A549 (cell line): ENCODE results near the gene DOCK10.

Experiments
- CHD4 ChIP-seq: fragments of 200-600 bp; sonication (generic); IDR thresholded peaks from 2 replicates; pipeline ENCODE4 v1.6.1; 2016; ENCODE audit warnings: antibody characterized with exemption, mild to moderate bottlenecking, borderline replicate concordance
- MAFK ChIP-seq: fragments of 450-650 bp; IDR thresholded peaks from 2 replicates; pipeline ENCODE4 v1.6.1; 2014; ENCODE audit not compliant: partially characterized antibody
- MYC ChIP-seq: IDR thresholded peaks from 2 replicates; pipeline ENCODE4 v1.6.1; 2012; ENCODE audit warnings: mild to moderate bottlenecking, inconsistent platforms, low read length, improper control_type of control experiment, borderline replicate concordance
- PBX3 ChIP-seq: IDR thresholded peaks from 2 replicates; pipeline ENCODE4 v1.6.1; 2012
- PHF8 ChIP-seq: fragments of 200-600 bp; sonication (generic); IDR thresholded peaks from 2 replicates; pipeline ENCODE4 v1.6.1; 2016; ENCODE audit warnings: low read depth, mild to moderate bottlenecking, antibody characterized with exemption, moderate library complexity, borderline replicate concordance
- POLR2A ChIP-seq: IDR thresholded peaks from 2 replicates; pipeline ENCODE4 v1.6.1; 2012; ENCODE audit warnings: mild to moderate bottlenecking, low read length
- RCOR1 ChIP-seq: fragments of 150-350 bp; IDR thresholded peaks from 2 replicates; pipeline ENCODE4 v1.6.1; 2014; ENCODE audit warnings: antibody characterized with exemption, low read length, low read depth
- RNF2 ChIP-seq: fragments of 200-600 bp; sonication (generic); IDR thresholded peaks from 2 replicates; pipeline ENCODE4 v1.6.1; 2016; ENCODE audit warnings: low read depth, mild to moderate bottlenecking, antibody characterized with exemption, moderate library complexity, borderline replicate concordance
- SREBF2 ChIP-seq: fragments of 450-650 bp; IDR thresholded peaks from 2 replicates; pipeline ENCODE4 v1.6.1; 2014; ENCODE audit warnings: mild to moderate bottlenecking, moderate library complexity
- ZNF302 ChIP-seq: fragments of 250-450 bp; sonication (Bioruptor Pico); IDR thresholded peaks from 2 replicates; pipeline ENCODE4 v1.9.0; 2021; ENCODE audit warnings: inconsistent platforms, mild to moderate bottlenecking, moderate library complexity
- ZSCAN20 ChIP-seq: fragments of 250-450 bp; sonication (Bioruptor Pico); IDR thresholded peaks from 2 replicates; pipeline ENCODE4 v1.8.0; 2022; ENCODE audit warnings: mild to moderate bottlenecking, moderate library complexity
- TF ChIP-seq, protein P1 (sequence below): fragments of >200 bp; sonication (Bioruptor Twin); formaldehyde crosslinking; IDR thresholded peaks from 3 replicates; pipeline ENCODE4 v1.5.1; 2016
- TF ChIP-seq, protein P2 (sequence below): fragments of 450-650 bp; IDR thresholded peaks from 2 replicates; pipeline ENCODE4 v1.6.1; 2014; ENCODE audit warnings: antibody characterized with exemption
- TF ChIP-seq, protein P3 (sequence below): IDR thresholded peaks from 2 replicates; pipeline ENCODE4 v1.6.1; 2012

GRCh38 chr2:224881846-224882245, 160.4 kb downstream of the DOCK10 start:
- TF ChIP-seq, protein P1, sequence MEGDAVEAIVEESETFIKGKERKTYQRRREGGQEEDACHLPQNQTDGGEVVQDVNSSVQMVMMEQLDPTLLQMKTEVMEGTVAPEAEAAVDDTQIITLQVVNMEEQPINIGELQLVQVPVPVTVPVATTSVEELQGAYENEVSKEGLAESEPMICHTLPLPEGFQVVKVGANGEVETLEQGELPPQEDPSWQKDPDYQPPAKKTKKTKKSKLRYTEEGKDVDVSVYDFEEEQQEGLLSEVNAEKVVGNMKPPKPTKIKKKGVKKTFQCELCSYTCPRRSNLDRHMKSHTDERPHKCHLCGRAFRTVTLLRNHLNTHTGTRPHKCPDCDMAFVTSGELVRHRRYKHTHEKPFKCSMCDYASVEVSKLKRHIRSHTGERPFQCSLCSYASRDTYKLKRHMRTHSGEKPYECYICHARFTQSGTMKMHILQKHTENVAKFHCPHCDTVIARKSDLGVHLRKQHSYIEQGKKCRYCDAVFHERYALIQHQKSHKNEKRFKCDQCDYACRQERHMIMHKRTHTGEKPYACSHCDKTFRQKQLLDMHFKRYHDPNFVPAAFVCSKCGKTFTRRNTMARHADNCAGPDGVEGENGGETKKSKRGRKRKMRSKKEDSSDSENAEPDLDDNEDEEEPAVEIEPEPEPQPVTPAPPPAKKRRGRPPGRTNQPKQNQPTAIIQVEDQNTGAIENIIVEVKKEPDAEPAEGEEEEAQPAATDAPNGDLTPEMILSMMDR, result no peak
- no peak for TF ChIP-seq RCOR1
- TF ChIP-seq, protein P2, sequence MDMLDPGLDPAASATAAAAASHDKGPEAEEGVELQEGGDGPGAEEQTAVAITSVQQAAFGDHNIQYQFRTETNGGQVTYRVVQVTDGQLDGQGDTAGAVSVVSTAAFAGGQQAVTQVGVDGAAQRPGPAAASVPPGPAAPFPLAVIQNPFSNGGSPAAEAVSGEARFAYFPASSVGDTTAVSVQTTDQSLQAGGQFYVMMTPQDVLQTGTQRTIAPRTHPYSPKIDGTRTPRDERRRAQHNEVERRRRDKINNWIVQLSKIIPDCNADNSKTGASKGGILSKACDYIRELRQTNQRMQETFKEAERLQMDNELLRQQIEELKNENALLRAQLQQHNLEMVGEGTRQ, result no peak
- TF ChIP-seq MYC, result no peak
- no peak for TF ChIP-seq MAFK
- no peak for TF ChIP-seq POLR2A
- TF ChIP-seq PHF8, result no peak
- no peak for TF ChIP-seq CHD4
- TF ChIP-seq ZNF302 (CRISPR knock-in tag), result no peak
- TF ChIP-seq RNF2, result no peak
- TF ChIP-seq ZSCAN20, result no peak
- TF ChIP-seq, protein P3, sequence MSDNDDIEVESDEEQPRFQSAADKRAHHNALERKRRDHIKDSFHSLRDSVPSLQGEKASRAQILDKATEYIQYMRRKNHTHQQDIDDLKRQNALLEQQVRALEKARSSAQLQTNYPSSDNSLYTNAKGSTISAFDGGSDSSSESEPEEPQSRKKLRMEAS, result no peak
- no peak for TF ChIP-seq PBX3
- no peak for TF ChIP-seq SREBF2
